HepG2 (cell line): Measurements from ENCODE around the gene CHN2. TPM values are rescaled to one million over a fixed set of nuclear protein-coding genes. Genes with fewer than 3 reads are reported as not detected.

Source experiments
- CBX1 ChIP-seq: IDR thresholded peaks from one replicate; pipeline ENCODE4 v1.6.1; 2016; ENCODE audit warnings: antibody characterized with exemption, low read depth
- DMAP1 ChIP-seq: IDR thresholded peaks from 2 replicates; pipeline ENCODE4 v1.6.1; 2016
- DR1 ChIP-seq: sonication (generic); formaldehyde crosslinking; IDR thresholded peaks from 2 replicates; pipeline ENCODE4 v1.8.0; 2021; ENCODE audit warnings: mild to moderate bottlenecking, missing genetic modification reagents, inconsistent platforms
- GATA4 ChIP-seq: sonication (generic); IDR thresholded peaks from 2 replicates; pipeline ENCODE4 v1.6.1; 2016; ENCODE audit warnings: antibody characterized with exemption, low read depth, borderline replicate concordance
- HES4 ChIP-seq: sonication (generic); formaldehyde crosslinking; IDR thresholded peaks from 2 replicates; pipeline ENCODE4 v1.9.0; 2021; ENCODE audit warnings: mild to moderate bottlenecking, missing genetic modification reagents, borderline replicate concordance
- HNF4A ChIP-seq: sonication (generic); formaldehyde crosslinking; IDR thresholded peaks from 2 replicates; pipeline ENCODE4 v1.4.0; 2020; ENCODE audit warnings: missing genetic modification reagents
- KLF9 ChIP-seq: IDR thresholded peaks from 2 replicates; pipeline ENCODE4 v1.6.1; 2016; ENCODE audit warnings: low read depth
- MTA1 ChIP-seq: sonication (generic); formaldehyde crosslinking; IDR thresholded peaks from 2 replicates; pipeline ENCODE4 v1.4.0; 2020; ENCODE audit warnings: missing genetic modification reagents, mild to moderate bottlenecking, borderline replicate concordance
- MYNN ChIP-seq: sonication (generic); formaldehyde crosslinking; IDR thresholded peaks from 2 replicates; pipeline ENCODE4 v1.4.0; 2020; ENCODE audit warnings: mild to moderate bottlenecking, low read depth, missing genetic modification reagents
- PREB ChIP-seq: sonication (generic); formaldehyde crosslinking; IDR thresholded peaks from 2 replicates; pipeline ENCODE4 v1.4.0; 2020; ENCODE audit warnings: missing genetic modification reagents
- SMC3 ChIP-seq: IDR thresholded peaks from 2 replicates; pipeline ENCODE4 v1.6.1; 2011; ENCODE audit warnings: low read length, improper control_type of control experiment
- SMYD3 ChIP-seq: sonication (generic); formaldehyde crosslinking; IDR thresholded peaks from 2 replicates; pipeline ENCODE4 v1.8.1; 2023; ENCODE audit warnings: mild to moderate bottlenecking, missing genetic modification reagents
- SP2 ChIP-seq: sonication (generic); formaldehyde crosslinking; IDR thresholded peaks from 2 replicates; pipeline ENCODE4 v1.5.1; 2020; ENCODE audit warnings: mild to moderate bottlenecking, missing genetic modification reagents
- SSRP1 ChIP-seq: IDR thresholded peaks from 2 replicates; pipeline ENCODE4 v1.6.1; 2016; ENCODE audit warnings: control low read depth
- TAF1 ChIP-seq: sonication (generic); formaldehyde crosslinking; IDR thresholded peaks from 2 replicates; pipeline ENCODE4 v1.4.0; 2020; ENCODE audit warnings: missing genetic modification reagents
- TBX3 ChIP-seq: fragments of 450-650 bp; IDR thresholded peaks from 2 replicates; pipeline ENCODE4 v1.6.1; 2017; ENCODE audit warnings: antibody characterized with exemption, mild to moderate bottlenecking, inconsistent platforms, borderline replicate concordance
- TFDP2 ChIP-seq: sonication (generic); formaldehyde crosslinking; IDR thresholded peaks from 2 replicates; pipeline ENCODE4 v1.4.0; 2020; ENCODE audit warnings: missing genetic modification reagents
- YY1 ChIP-seq: IDR thresholded peaks from 2 replicates; pipeline ENCODE4 v1.6.1; 2011; ENCODE audit warnings: low read length, low read depth, moderate library complexity, mild to moderate bottlenecking; ENCODE audit not compliant: insufficient read depth, insufficient replicate concordance
- ZMAT3 ChIP-seq: sonication (generic); formaldehyde crosslinking; conservative IDR thresholded peaks from 2 replicates; pipeline ENCODE4 v1.7.0; 2021; ENCODE audit warnings: missing genetic modification reagents
- ZNF180 ChIP-seq: sonication (generic); formaldehyde crosslinking; IDR thresholded peaks from 2 replicates; pipeline ENCODE4 v1.4.0; 2020; ENCODE audit warnings: low read depth, missing genetic modification reagents, borderline replicate concordance
- ZNF280D ChIP-seq: sonication (generic); formaldehyde crosslinking; IDR thresholded peaks from 2 replicates; pipeline ENCODE4 v1.5.1; 2020; ENCODE audit warnings: mild to moderate bottlenecking, missing genetic modification reagents
- ZNF326 ChIP-seq: sonication (generic); formaldehyde crosslinking; IDR thresholded peaks from 2 replicates; pipeline ENCODE4 v1.4.0; 2020; ENCODE audit warnings: missing genetic modification reagents, borderline replicate concordance
- ZNF446 ChIP-seq: sonication (generic); formaldehyde crosslinking; IDR thresholded peaks from 2 replicates; pipeline ENCODE4 v1.5.0; 2020; ENCODE audit warnings: mild to moderate bottlenecking, missing genetic modification reagents
- ZNF451 ChIP-seq: sonication (generic); formaldehyde crosslinking; IDR thresholded peaks from 2 replicates; pipeline ENCODE4 v1.5.0; 2020; ENCODE audit warnings: mild to moderate bottlenecking, missing genetic modification reagents
- ZNF616 ChIP-seq: sonication (generic); formaldehyde crosslinking; IDR thresholded peaks from 2 replicates; pipeline ENCODE4 v1.5.0; 2020; ENCODE audit warnings: low read depth, mild to moderate bottlenecking, missing genetic modification reagents
- ZNF749 ChIP-seq: sonication (generic); formaldehyde crosslinking; IDR thresholded peaks from 2 replicates; pipeline ENCODE4 v1.8.0; 2022; ENCODE audit warnings: mild to moderate bottlenecking, missing genetic modification reagents, moderate library complexity, borderline replicate concordance
- ZSCAN22 ChIP-seq: sonication (generic); formaldehyde crosslinking; IDR thresholded peaks from 2 replicates; pipeline ENCODE4 v1.4.0; 2020; ENCODE audit warnings: mild to moderate bottlenecking, missing genetic modification reagents
- polyA plus RNA-seq, 8 experiments: library from polyadenylated mRNA; depleted of rRNA in 3 of 8; stranded (reverse) in 7 of 8; unstranded in 1 of 8; fragments of >200 nt; fragmentation: Illumina TruSeq in 4 of 8; extraction: Trizol in 4 of 8; gene quantifications; 2 replicates each; pipeline versions ENCODE4 v1.2.1 to v1.2.3, GENCODE V29; 2011 to 2016; ENCODE audit warnings: low read depth in 4 of 8, missing spikeins in 1 of 8, mixed read lengths in 1 of 8; ENCODE audit not compliant: insufficient read depth in 1 of 8
- total RNA-seq, 5 experiments: library from RNA; depleted of rRNA; stranded (reverse); fragments of >200 nt; fragmentation: Illumina TruSeq; extraction: Trizol; gene quantifications; 2 replicates each; pipeline ENCODE4 v1.2.3, GENCODE V29; 2016; ENCODE audit warnings: low read depth in 1 of 5

Gene CHN2
- total and polyA plus RNA-seq, 2 of the 13 experiments (the other 11 are each of a cell fraction or from before 2014, with no cell fraction given): 23.5 to 30.5 TPM

- TF ChIP-seq SMC3 (no peak), YY1 (no peak), SMYD3 (CRISPR knock-in tag) (no peak), TBX3 (peak; percentile 73; the same call in 1 of the 2 replicates), PREB (CRISPR knock-in tag) (no peak), ZMAT3 (CRISPR knock-in tag) (0 out of 2 replicates have a peak, but pooled peaks have one; percentile 24), ZNF280D (no peak), ZNF749 (CRISPR knock-in tag) (no peak), ZNF326 (CRISPR knock-in tag) (no peak), GATA4 (no peak), ZNF616 (CRISPR knock-in tag) (no peak), KLF9 (CRISPR knock-in tag) (no peak), ZNF180 (CRISPR knock-in tag) (no peak), HES4 (CRISPR knock-in tag) (no peak), TFDP2 (CRISPR knock-in tag) (no peak), MTA1 (CRISPR knock-in tag) (no peak), ZNF451 (no peak), DMAP1 (CRISPR knock-in tag) (no peak), ZSCAN22 (CRISPR knock-in tag) (no peak), MYNN (CRISPR knock-in tag) (no peak), DR1 (no peak), HNF4A (CRISPR knock-in tag) (peak; percentile 85), ZNF446 (no peak), SSRP1 (CRISPR knock-in tag) (peak; percentile 63), SP2 (no peak), TAF1 (CRISPR knock-in tag) (no peak), CBX1 (no peak)
Measured at GRCh38 chr7:29291723-29292618, 97.4 kb downstream of the CHN2 start (continued).
